Choroid plexus epithelial cell (primary cell): ENCODE measurements around the gene GET3.
"Not testable (repeated sequence)": the region's sequence is repeated elsewhere in the genome, so short reads cannot be mapped to it uniquely, and the experiment has no call there.

ENCODE experiments used
- DNase-seq: peaks from one replicate; pipeline ENCODE4 v3.0.0-alpha.2; 2010; ENCODE audit warnings: low read depth
- H3K4me3 ChIP-seq: 2 replicates; pipeline ENCODE4 v1.5.1; 2011; ENCODE audit warnings: low read depth, mild to moderate bottlenecking, control low read depth, low read length, moderate library complexity
- TF ChIP-seq, protein P1 (sequence below): conservative IDR thresholded peaks from 2 replicates; pipeline ENCODE4 v1.5.1; 2011; ENCODE audit warnings: low read depth, mild to moderate bottlenecking, control low read depth, inconsistent platforms, low read length, moderate library complexity

Gene GET3

DNA sequence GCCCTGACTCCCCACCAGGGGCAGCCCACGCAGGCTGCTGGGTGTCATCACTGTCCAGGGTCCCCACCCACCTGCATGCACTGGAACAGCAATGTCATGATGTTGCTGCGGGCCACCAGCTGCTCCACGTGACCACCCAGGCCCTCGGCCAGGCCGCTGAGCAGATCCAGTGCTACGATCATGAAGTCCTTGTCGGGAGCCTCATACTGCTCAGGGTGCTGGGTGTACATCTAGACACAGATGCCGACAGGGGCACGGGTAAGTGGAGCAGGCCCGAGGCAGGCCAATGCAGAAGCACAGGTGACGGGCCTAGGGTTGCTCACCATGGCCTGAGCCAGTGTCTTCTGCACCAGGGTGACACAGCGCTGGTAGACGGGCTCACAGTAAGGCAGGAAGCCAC, 32.1 kb upstream of the GET3 start:
- TF ChIP-seq, protein P1, sequence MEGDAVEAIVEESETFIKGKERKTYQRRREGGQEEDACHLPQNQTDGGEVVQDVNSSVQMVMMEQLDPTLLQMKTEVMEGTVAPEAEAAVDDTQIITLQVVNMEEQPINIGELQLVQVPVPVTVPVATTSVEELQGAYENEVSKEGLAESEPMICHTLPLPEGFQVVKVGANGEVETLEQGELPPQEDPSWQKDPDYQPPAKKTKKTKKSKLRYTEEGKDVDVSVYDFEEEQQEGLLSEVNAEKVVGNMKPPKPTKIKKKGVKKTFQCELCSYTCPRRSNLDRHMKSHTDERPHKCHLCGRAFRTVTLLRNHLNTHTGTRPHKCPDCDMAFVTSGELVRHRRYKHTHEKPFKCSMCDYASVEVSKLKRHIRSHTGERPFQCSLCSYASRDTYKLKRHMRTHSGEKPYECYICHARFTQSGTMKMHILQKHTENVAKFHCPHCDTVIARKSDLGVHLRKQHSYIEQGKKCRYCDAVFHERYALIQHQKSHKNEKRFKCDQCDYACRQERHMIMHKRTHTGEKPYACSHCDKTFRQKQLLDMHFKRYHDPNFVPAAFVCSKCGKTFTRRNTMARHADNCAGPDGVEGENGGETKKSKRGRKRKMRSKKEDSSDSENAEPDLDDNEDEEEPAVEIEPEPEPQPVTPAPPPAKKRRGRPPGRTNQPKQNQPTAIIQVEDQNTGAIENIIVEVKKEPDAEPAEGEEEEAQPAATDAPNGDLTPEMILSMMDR, result no peak
- H3K4me3 ChIP-seq, result no peak overlapping the region
- DNase-seq, result no peak

DNA sequence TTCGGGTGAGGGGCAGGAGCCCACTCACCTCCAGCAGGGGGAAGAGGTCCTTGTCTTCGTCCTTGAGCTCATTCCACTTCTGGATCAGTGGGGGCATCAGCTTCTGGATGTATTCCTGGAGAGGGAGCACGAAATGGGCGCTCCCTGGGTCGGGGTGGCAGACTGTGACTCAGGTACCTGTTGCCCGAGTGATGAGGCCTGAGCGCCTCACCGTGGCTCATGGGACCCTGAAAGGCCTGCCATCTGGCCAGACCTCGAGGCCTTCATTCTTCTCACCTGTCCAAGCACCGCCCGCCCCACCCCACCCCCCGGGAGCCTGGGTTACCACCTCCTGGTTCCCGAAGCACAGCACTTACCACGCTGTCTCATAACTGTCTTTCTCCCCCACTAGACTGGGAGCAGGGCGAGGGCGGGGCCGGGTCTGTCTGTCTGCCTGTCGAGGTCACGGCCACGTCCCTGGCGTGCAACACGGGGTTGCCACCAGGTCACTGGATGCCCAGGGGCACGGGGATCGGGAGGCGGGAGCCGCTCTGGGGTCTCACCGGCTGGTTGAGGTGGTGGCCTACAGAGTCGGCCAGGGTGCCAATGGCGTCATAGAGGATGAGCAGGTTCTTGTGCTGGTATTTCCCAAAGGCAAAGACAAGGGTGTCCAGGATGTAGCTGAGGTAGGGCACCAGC, 31.5 kb upstream of the GET3 start:
- no peak for DNase-seq

DNA sequence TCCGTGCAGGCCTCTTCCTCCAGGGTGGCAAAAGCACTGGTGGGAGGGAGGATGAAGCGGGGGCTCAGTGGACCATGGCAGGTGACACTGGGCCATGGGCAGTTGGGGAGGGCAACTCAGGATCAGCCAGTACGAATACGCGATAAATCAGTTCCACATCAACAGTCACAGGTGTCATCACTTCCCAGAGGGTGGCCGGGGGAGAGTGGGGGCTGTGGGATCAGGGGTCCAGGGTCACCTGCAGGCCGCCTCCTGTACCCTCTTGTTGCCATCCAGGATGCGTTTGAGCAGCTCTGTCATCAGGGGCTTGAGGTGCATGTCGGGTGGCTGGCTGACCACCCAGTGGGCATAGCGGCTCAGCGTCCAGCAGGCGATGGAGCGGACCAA, 31.0 kb upstream of the GET3 start:
- TF ChIP-seq, protein P1, result no peak
- DNase-seq, result no peak
- no peak overlapping the region for H3K4me3 ChIP-seq

More for the DNA sequence above, 31.5 kb upstream of the GET3 start:
- no peak overlapping the region for H3K4me3 ChIP-seq
- TF ChIP-seq, protein P1, result no peak

DNA sequence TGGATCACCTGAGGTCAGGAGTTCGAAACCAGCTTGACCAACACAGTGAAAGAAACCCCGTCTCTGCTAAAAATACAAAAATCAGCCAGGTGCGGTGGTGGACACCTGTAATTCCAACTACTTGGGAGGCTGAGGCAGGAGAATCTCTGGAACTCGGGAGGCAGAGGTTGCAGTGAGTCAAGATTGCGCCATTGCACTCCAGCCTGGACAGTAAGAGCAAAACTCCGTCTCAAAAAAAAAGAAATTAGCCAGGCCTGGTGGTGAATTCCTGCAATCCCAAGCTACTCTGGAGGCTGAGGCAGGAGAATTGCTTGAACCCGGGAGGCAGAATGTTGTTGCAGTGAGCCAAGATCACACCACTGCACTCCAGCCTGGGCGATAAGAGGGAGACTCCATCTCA, 28.7 kb upstream of the GET3 start:
- DNase-seq, result no peak
- TF ChIP-seq, protein P1, result no peak
- H3K4me3 ChIP-seq, result no peak overlapping the region

DNA sequence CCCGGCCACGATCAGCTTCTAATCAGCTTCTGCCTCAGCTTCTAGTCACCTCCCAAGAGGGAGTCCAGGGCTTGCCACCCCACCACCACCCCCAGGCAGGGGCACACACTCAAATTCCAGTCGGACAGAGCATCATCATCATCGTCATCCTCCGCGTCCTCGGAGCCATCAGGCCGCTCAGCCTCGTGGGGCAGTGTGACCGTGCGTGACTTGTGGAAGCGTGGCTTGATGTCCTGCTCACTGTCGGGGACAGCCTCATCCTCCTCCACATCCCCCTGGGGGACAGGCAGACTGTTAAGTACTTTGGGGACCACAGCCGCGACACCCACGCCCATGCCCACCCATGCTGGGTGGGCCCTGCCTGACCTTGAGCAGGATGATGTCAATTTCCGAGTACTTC, 26.1 kb upstream of the GET3 start:
- no peak for DNase-seq
- TF ChIP-seq, protein P1, result no peak
- no peak overlapping the region for H3K4me3 ChIP-seq

DNA sequence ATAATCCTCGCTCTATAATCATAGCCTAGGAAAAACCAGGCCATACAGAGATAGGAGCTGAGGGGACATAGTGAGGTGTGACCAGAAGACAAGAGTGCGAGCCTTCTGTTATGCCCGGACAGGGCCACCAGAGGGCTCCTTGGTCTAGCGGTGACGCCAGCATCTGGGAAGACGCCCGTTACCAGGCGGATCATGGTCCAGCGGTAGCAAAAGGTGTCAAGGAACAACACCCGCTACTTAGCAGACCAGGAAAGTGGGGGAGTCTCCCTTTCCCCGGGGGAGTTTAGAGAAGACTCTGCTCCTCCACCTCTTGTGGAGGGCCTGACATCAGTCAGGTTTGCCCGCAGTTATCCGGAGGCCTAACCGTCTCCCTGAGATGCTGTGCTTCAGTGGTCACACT, 25.2 kb upstream of the GET3 start:
- H3K4me3 ChIP-seq, DNase-seq: not testable (repeated sequence)

DNA sequence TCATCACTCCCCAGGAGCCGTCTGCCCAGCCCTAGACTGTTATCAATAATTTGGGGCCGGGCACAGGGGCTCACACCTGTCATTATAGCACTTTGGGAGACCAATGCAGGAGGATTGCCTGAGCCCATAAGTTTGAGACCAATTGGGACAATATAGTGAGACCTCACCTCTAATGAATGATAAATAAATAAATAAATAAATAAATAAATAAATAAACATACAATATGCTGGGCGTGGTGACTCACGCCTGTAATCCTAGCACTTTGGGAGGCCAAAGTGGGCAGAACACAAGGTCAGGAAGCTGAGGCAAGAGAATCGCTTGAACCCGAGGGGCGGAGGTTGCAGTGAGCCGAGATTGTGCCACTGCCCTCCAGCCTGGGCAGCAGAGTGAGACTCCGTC, 24.0 kb upstream of the GET3 start:
- DNase-seq, H3K4me3 ChIP-seq: not testable (repeated sequence)

DNA sequence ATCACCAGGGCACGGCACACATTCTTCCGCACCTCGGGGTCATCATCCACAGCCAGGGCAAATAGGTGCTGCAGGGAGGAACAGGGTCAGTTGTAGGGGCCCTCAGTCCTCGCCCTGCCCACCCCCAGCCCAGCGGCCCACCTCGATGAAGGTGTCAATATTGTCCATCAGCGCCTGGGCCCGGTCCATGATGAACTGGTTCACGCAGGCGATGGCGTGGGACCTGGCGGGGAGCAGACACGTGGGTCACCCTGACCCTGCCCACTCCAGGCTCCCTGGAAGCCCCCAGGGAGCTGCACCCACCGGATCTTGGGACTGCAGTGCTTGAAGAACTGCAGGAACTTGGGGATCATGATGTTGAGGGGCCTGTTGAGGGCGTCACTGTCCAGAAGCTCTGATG, 22.2 kb upstream of the GET3 start:
- no peak for DNase-seq
- H3K4me3 ChIP-seq, result no peak overlapping the region
- TF ChIP-seq, protein P1, result no peak
